Measurements from ENCODE around the gene USP36. TPM values are rescaled to one million over a fixed set of nuclear protein-coding genes. Genes with fewer than 3 reads are reported as not detected.
"Not testable (repeated sequence)": the region's sequence is repeated elsewhere in the genome, so short reads cannot be mapped to it uniquely, and the experiment has no call there.

The USP36 gene
- total RNA-seq, 1 experiment from 2014 or later: 22.2 TPM

GRCh38 chr17:78794399-78794798 is 46.2 kb downstream of the USP36 start:
- no peak for DNase-seq (ENCODE audit: low read depth)

GRCh38 chr17:78793968-78794367 is 46.6 kb downstream of the USP36 start:
- no peak for DNase-seq (ENCODE audit: low read depth)

DNA sequence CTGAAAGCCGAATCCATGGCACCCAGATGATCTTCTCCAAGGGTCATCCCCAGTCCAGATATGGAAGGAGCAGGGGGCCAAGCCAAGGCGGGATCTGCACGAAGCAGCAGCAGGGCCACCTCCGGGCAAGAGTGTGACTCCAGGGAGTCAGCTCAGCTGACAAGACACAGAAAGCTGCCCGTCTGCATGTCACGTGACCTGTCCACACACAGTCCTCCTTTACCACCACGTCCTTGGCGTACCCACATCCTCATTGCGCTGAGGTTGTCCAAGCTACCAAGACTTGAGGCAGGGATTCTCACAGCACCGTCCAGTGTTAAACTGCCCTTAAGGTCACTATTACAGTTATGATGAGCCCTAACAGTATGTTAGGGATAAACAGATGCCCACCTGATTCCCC is 47.2 kb downstream of the USP36 start:
- no peak for DNase-seq (ENCODE audit: low read depth)

- DNase-seq (ENCODE audit: low read depth): no peak
Measured at GRCh38 chr17:78791840-78792709, 48.5 kb downstream of the USP36 start.

DNA sequence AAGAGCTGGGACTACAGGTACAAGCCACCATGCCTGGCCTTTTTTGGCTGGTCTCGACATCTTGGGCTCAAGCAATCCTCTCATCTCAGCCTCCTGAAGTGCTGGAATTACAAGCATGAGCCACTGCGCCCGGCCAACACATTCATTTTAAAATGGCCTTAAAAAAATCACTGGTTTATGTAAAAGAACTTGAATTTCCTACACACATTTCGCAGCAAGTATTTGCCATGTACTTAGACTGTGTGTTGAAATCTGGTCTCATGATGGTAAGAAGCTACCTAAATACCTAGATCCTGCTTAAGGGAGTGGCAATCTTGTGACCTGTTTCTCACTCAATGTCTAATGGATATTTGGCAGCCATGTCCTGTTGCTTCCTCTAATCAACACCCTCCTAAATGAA is 50.1 kb downstream of the USP36 start:
- no peak for DNase-seq (ENCODE audit: low read depth)

DNA sequence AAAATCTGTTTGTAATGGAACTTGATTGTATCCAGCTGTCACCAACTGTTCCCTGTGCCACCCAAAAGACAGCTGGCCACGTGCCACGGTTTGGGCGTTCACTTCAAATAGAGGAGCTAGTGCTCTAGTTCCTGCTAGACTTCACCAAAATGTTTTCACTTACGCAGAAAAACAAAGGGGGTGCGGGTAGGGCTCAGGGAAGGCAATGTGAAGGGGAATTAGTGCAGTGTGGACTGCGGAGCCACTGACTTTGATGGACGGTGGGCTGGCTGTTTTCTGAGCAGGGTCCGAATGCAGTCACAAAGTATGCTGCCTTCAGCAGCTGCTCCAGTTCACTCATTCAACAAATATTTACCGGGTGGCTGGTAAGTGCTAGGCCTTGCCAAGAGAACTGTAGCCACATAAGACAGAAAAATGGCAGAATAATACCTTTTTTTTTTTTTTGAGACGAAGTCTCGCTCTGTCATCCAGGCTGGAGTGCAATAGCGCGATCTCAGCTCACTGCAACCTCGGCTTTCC is 50.9 kb downstream of the USP36 start:
- DNase-seq (ENCODE audit: low read depth): no peak

GRCh38 chr17:78789149-78789662 is 51.4 kb downstream of the USP36 start:
- DNase-seq (ENCODE audit: low read depth): no peak

GRCh38 chr17:78788451-78788850 is 52.2 kb downstream of the USP36 start:
- DNase-seq (ENCODE audit: low read depth): no peak

- DNase-seq (ENCODE audit: low read depth): no peak
Measured at GRCh38 chr17:78787444-78787843, 53.2 kb downstream of the USP36 start.

GRCh38 chr17:78785663-78786057 is 55.0 kb downstream of the USP36 start:
- no peak for DNase-seq (ENCODE audit: low read depth)

DNA sequence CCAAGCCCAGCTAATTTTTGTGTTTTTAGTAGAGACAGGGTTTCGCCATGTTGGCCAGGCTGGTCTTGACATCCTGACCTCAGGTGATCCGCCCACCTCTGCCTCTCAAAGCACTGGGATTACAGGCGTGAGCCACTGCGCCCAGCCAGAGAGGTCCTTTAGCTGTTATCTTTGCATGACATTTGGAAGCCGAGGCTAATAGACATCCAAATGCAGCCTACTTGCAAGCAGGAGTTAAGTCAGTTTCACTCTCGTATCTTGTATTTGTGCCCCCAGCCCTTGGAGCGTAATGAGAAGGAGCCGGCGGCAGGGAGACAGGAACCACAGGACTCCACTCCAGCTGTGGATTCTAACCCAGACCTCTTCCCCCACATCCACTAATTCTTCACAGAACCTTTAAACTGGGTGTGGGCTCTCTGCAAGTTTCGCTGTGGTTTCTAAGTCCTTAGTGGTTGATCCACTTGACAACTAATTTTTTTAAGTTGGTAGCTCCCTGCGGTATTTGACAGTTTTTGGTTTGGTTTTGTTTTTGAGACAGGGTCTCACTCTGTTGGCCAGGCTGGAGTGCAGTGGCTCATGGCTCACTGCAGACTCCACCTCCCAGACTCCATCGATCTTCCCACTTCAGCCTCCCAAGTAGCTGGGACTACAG is 55.5 kb downstream of the USP36 start:
- no peak for DNase-seq (ENCODE audit: low read depth)

- no peak for DNase-seq (ENCODE audit: low read depth)
Measured at GRCh38 chr17:78784352-78784751, 56.3 kb downstream of the USP36 start.

- no peak for DNase-seq (ENCODE audit: low read depth)
Measured at GRCh38 chr17:78783711-78784324, 56.8 kb downstream of the USP36 start.

GRCh38 chr17:78781893-78782304 is 58.7 kb downstream of the USP36 start, which contains the start of gene CYTH1:
Gene CYTH1, minus strand, starts transcription at chr17:78782273. Its CDS starts 50 bp downstream, at chr17:78782223.
- DNase-seq (ENCODE audit: low read depth): no peak

DNA sequence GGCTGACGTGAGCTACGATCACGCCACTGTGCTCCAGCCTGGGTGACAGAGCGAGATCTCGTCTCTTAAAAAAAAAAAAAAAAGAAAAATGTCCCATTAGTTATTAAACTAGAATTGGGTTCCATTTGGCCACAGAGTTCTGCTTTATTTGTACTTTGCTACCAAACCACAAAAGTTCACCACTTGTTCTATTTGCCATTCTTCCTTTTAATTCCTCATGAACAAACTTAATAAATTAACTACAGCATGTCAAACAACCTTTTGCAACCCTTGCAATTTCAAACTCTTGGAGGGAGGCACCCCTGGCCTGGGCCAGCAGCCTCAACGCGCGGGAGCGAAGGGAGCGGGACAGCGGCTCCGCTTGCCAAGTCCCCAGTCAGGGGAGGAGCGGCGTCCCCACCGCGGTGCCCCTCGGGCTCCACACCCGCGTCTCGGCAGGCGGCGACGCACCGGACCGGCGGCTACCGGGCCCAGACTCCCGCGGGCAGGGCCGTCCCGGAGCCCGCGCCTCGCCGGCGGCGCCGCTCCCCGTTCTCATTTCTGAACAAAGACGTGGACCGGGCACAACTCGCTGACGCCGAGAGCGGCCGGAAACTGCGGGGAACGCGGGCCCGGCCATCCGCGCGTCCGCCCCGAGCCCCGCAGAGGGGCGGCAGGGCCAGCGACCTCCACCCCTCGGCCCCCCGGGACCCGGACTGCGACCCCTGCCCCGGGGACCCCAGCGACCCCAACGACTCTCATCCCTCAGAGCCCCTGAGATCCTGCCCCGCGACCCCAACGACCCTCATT is 59.3 kb downstream of the USP36 start:
- DNase-seq (ENCODE audit: low read depth): no peak

DNA sequence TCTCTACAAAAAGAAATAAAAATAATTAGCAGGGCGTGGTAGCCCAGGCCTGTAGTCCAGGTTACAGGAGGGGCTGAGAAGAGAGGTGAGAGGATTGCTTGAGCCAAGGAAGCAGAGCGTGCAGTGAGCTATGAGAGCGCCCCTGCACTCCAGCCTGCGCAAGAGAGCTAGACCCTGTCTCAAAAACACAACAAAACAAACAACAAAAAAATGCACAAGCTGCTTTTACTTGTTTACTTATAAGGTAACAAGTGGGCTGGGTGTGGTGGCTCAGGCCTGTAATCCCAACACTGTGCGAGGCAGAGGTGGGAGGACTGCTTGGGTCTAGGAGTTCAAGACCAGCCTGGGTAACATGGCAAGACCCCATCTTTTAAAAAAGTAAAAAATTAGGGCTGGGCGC is 60.3 kb downstream of the USP36 start:
- DNase-seq (ENCODE audit: low read depth): no peak

DNA sequence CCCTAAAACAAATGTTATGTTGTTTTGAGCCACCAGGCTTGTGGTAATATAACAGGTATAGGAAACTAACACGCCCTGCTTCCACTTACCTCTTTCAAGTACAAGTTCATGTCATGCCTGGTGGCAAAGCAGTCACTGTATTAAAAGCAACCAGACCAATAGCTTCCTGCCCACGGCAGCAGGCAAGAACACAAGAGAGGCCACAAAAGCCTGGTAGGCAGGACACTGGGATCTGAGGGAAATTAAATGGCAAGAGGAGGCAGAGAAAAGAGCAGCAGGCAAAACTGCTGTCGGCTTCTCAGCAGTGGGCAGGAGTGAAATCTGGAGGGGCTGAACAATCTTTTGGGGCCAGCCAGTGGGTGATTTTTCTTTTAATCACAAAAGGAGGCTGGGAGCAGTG is 60.8 kb downstream of the USP36 start:
- DNase-seq (ENCODE audit: low read depth): no peak

- not testable (repeated sequence) for DNase-seq (ENCODE audit: low read depth)
Measured at GRCh38 chr17:78779286-78779651, 61.3 kb downstream of the USP36 start.

DNA sequence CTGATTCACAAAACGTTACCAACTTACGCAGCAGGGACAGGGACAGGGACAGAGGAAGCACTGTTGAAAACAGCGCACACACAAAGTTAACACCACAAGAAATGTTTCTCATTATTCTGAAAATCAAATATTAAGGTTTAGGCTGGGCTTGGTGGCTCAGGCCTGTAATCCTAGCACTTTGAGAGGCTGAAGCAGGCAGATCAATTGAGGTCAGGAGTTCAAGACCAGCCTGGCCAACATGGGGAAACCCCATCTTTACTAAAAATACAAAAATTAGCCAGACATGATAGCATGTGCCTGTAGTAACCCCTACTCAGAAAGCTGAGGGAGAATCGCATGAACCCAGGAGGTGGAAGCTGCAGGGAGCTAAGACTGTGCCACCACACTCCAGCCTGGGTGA is 62.7 kb downstream of the USP36 start:
- no peak for DNase-seq (ENCODE audit: low read depth)

- DNase-seq (ENCODE audit: low read depth): no peak
Measured at GRCh38 chr17:78774956-78775571, 65.5 kb downstream of the USP36 start.

DNA sequence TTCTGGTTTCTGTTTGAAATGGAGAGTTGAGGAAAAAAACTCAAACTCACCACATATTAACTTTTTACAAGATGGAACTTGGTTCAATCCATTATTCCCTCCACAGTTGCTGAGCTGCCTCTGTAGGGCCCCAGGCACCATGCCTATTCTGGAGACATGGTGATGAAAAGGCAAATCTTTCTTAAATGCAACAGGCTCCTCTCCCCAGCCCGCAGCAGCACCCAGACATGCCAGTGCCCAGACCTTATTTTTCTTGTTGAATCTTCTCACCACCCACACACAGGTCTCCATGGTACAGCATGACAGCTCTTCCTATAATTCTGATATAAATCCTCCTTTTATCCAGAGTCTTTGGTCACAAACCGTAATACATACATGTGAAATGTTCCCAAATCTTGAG is 66.2 kb downstream of the USP36 start:
- no peak for DNase-seq (ENCODE audit: low read depth)
